Peyer's patch (tissue), 4 donors: ENCODE results near the gene PGLYRP1. TPM values are rescaled to one million over a fixed set of nuclear protein-coding genes. Genes with fewer than 3 reads are reported as not detected.

ENCODE experiments used
- DNase-seq, 3 donors: peaks; one replicate each; pipeline ENCODE4 v3.0.0-alpha.2; 2017 to 2019
- H3K27ac ChIP-seq, 4 donors: fragments of 200-600 bp; sonication (generic); one replicate each; pipeline ENCODE4 v1.5.1; 2016 to 2019
- H3K27me3 ChIP-seq, 2 donors: fragments of 200-600 bp; sonication (generic); one replicate each; pipeline ENCODE4 v1.5.1; 2019
- H3K36me3 ChIP-seq, 3 donors: fragments of 200-600 bp; sonication (generic); one replicate each; pipeline ENCODE4 v1.5.1; 2016 to 2019
- H3K4me1 ChIP-seq, 4 donors: fragments of 200-600 bp; sonication (generic); one replicate each; pipeline ENCODE4 v1.5.1; 2016 to 2019
- H3K4me3 ChIP-seq, 4 donors: fragments of 200-600 bp; sonication (generic); 1 replicate in 3 of 4; 2 replicates in 1 of 4; pipeline ENCODE4 v1.5.1; 2016 to 2019; ENCODE audit warnings: mild to moderate bottlenecking in 1 of 4
- H3K9me3 ChIP-seq, 4 donors: fragments of 200-600 bp; sonication (generic); one replicate each; pipeline ENCODE4 v1.5.1; 2016 to 2019; ENCODE audit warnings: mild to moderate bottlenecking in 1 of 4
- POLR2A ChIP-seq, 2 donors: fragments of 450-650 bp; IDR thresholded peaks; one replicate each; pipeline ENCODE4 v1.5.1; 2017; ENCODE audit warnings: antibody characterized with exemption in 2 of 2, mild to moderate bottlenecking in 2 of 2, moderate library complexity in 2 of 2
- total RNA-seq, 4 donors: library from RNA; depleted of rRNA; stranded (reverse); fragments of >200 nt; gene quantifications; one replicate each; pipeline ENCODE4 v1.1.0, GENCODE V29; 2016
- TF ChIP-seq, protein P1 (sequence below), 6 experiments: fragments of 450-650 bp in 4 of 6; fragments of 200-600 bp in 2 of 6; sonication (generic) in 1 of 6; IDR thresholded peaks; one replicate each; pipeline ENCODE4 v1.5.1; 2017 to 2019; ENCODE audit warnings: antibody characterized with exemption in 6 of 6, mild to moderate bottlenecking in 3 of 6, moderate library complexity in 1 of 6

The PGLYRP1 gene
- total RNA-seq, 4 donors from 2014 or later, result not detected

DNA sequence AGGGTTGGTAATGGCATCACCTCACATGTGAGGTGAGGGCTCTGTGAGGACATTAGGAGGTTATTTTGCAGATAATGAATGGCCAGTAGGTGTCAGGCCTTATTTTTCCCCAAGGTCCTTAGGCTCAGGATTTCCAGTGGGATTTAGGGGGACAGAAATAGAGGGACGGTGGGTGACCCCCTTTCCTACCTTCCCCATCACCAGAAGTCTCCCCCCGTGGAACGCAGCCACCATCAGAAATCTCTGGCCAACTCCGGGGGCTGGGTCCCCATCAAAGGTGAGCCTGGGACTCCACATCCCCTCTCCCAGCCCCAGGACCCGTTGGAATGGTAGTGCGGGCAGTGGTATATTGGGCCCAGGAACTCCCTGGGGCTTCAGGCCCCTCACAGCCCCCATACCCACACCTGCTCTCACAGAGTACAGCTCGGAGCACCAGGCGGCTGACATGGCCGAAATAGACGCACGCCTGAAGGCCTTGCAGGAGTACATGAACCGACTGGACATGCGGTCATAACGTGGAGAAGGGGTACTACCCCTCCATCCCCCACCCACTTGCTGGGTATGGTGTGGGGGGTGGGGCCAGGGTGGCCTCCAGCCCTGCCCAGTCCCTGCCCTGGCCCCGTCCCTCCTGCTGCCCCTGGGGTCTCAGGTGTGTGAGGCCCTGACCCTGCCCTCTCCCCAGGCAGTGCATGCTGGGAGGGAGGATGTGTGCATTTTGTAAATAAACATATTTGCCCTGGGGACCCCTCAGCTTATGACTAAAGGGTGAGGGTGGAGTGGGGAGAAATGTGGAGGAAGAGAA, 4.8 kb downstream of the PGLYRP1 start:
- no peaks in the 10 kb centered on the region for H3K36me3 ChIP-seq
- DNase-seq, result no peak
- no peak for TF ChIP-seq POLR2A (IDR thresholded peaks at IDR 0.05)
- TF ChIP-seq, protein P1, sequence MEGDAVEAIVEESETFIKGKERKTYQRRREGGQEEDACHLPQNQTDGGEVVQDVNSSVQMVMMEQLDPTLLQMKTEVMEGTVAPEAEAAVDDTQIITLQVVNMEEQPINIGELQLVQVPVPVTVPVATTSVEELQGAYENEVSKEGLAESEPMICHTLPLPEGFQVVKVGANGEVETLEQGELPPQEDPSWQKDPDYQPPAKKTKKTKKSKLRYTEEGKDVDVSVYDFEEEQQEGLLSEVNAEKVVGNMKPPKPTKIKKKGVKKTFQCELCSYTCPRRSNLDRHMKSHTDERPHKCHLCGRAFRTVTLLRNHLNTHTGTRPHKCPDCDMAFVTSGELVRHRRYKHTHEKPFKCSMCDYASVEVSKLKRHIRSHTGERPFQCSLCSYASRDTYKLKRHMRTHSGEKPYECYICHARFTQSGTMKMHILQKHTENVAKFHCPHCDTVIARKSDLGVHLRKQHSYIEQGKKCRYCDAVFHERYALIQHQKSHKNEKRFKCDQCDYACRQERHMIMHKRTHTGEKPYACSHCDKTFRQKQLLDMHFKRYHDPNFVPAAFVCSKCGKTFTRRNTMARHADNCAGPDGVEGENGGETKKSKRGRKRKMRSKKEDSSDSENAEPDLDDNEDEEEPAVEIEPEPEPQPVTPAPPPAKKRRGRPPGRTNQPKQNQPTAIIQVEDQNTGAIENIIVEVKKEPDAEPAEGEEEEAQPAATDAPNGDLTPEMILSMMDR (IDR thresholded peaks at IDR 0.05), result no peak
- H3K4me3 ChIP-seq, result no peak overlapping the region
- H3K4me1 ChIP-seq, result peaks cover 0 to 21% (median 13%) of the 10 kb centered on the region in 4 donors
- no peak overlapping the region for H3K27ac ChIP-seq
- peaks cover 0 to 23% of the 10 kb centered on the region in 2 donors for H3K27me3 ChIP-seq
- H3K9me3 ChIP-seq, result no peaks in the 10 kb centered on the region

DNA sequence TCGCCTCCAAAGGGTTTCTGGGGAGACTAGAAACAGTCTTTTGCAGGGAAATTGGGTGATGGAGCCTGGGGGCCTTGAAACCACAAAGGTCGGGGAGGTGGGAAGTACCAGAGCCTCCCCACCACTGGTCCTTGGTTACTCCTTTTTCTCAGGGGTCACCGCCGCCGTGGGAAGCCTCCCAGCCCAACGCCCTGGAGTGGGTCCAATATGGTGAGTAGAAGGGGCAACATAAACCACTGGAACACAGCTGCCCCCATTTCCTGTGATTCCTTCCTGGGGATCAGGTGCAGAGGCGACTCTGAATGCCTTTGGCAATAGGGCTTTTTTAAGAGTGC, 5.8 kb downstream of the PGLYRP1 start:
- peaks cover 0 to 13% of the 10 kb centered on the region in 2 donors for H3K27me3 ChIP-seq
- DNase-seq, result no peak
- no peak for TF ChIP-seq POLR2A (IDR thresholded peaks at IDR 0.05)
- TF ChIP-seq, protein P1 (IDR thresholded peaks at IDR 0.05), result peak in 1 of 6 experiments; percentile 29
- H3K36me3 ChIP-seq, result no peaks in the 10 kb centered on the region
- no peaks in the 10 kb centered on the region for H3K9me3 ChIP-seq
- peaks cover 0 to 21% (median 13%) of the 10 kb centered on the region in 4 donors for H3K4me1 ChIP-seq
- H3K27ac ChIP-seq, result no peak overlapping the region
- no peak overlapping the region for H3K4me3 ChIP-seq

DNA sequence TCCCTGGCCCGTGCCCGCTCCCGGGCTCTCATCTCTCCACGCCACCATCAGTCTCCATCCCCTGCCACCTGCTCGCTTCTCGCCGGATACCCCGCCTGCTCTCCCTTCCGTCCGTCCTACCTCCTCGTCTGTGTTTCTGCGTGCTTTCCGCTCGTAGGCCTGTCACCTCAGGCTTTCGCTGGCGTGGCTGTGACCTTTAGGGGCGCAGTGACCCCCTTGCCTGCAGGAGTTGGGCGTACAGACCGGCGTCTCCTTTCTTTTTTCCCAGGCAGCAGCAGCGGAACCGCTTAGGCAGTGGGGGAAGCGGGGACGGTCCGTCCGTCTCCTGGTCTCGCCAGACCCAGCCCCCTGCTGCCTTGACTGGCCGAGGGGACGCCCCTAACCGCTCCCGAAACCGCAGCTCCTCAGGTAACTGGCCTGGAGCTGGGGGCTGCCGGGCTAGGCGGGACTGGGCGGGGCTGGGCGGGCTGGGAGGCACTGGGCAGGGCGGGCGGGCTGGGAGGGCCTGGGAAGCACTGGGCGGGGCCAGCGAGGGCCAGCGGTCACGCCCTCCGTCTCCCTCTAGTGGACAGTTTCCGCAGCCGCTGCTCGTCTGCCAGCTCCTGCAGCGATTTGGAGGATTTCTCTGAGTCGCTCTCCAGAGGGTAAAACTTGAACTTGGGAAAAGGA, 6.3 kb downstream of the PGLYRP1 start:
- Histone ChIP-seq H3K4me3 (peak overlapping the region; percentile 59 to 71 (median 64)), H3K9me3 (no peaks in the 10 kb centered on the region), H3K27me3 (peaks cover 0 to 12% of the 10 kb centered on the region in 2 donors), H3K27ac (peak overlapping the region in 1 of 4 donors; percentile 55), H3K36me3 (no peaks in the 10 kb centered on the region), H3K4me1 (peaks cover 0 to 21% (median 13%) of the 10 kb centered on the region in 4 donors)
- peak; percentile 74 to 91 (median 91) for DNase-seq
- TF ChIP-seq POLR2A (IDR thresholded peaks at IDR 0.05), result no peak
- TF ChIP-seq, protein P1 (IDR thresholded peaks at IDR 0.05), result peak in 5 of 6 experiments; percentile 64 to 92 (median 70)

DNA sequence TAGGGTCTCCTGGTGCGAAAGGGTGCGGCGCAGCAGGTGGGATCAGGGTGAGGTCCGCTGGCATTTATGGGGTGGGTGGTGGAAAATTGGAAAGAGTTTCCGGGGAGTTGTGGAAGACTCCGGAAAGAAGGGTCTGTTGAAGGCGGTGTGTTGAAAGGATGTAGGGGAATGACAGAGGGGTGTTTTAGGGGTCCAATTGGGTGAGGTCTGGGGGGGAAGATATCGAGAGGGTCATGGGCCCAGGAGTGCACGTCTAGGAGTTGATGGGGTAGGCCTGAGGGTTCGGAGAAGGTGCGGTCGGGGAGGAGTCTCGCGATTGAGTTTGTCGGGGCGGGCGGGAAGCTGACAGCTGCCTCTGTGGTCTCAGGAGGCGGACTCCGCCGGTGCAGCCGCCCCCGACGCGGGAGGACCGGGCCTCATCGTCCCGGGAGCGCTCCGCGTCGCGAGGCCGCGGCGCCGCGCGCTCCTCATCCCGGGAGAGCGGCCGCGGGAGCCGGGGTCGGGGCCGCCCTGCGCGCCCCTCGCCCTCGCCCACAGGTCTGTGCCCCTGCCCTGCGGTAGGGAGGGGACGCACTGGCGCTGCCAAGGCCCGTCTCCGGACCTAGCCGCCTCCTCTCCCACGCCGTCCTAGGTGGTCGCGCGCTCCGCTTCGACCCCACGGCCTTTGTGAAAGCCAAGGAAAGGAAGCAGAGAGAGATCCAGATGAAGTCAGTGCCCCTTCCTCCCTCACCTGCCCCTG, 7.0 kb downstream of the PGLYRP1 start:
- DNase-seq, result no peak
- H3K4me1 ChIP-seq, result peaks cover 0 to 21% (median 13%) of the 10 kb centered on the region in 4 donors
- H3K27me3 ChIP-seq, result peaks cover 0 to 12% of the 10 kb centered on the region in 2 donors
- H3K9me3 ChIP-seq, result no peaks in the 10 kb centered on the region
- H3K4me3 ChIP-seq, result peak overlapping the region; percentile 59 to 71 (median 64)
- peak overlapping the region in 1 of 4 donors; percentile 55 for H3K27ac ChIP-seq
- no peaks in the 10 kb centered on the region for H3K36me3 ChIP-seq
- TF ChIP-seq, protein P1 (IDR thresholded peaks at IDR 0.05), result no peak
- no peak for TF ChIP-seq POLR2A (IDR thresholded peaks at IDR 0.05)

DNA sequence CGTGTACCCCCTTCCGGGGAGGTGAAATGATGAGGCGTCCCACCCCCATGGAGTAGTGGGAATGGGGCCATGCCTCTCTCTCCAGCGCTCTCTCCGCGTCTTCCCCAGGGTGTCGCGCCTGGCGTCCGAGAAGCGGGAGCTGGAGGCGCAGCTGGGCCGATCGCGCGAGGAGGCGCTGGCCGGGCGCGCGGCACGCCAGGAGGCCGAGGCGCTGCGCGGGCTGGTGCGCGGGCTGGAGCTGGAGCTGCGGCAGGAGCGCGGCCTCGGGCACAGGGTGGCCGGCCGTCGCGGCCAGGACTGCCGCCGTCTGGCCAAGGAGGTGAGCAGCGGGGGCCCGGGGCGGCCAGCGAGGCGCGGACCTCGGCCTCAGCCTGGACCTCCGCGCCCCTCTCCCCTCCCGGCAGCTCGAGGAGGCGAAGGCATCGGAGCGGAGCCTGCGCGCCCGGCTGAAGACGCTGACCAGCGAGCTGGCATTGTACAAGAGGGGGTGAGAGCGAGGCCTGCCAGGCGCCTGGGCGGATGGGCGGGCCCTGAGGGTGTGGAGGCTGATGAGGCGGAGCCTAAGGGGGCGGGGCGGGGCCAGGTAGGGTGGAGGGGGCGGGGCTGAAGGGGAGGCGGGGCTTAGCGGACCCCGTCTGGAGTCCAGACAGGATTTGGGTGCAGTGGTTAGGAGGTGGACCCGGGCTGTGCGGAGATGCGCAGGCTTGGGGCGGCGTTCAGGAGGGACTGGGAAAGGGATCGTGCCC, 7.7 kb downstream of the PGLYRP1 start:
- Histone ChIP-seq H3K27ac (no peak overlapping the region), H3K27me3 (peaks cover 0 to 12% of the 10 kb centered on the region in 2 donors), H3K9me3 (no peaks in the 10 kb centered on the region), H3K36me3 (no peaks in the 10 kb centered on the region), H3K4me1 (peaks cover 0 to 21% (median 13%) of the 10 kb centered on the region in 4 donors), H3K4me3 (peak overlapping the region; percentile 50 to 71 (median 60))
- TF ChIP-seq POLR2A (IDR thresholded peaks at IDR 0.05), result no peak
- TF ChIP-seq, protein P1 (IDR thresholded peaks at IDR 0.05), result no peak
- DNase-seq, result peak; percentile 64 to 88 (median 87)
